Colonic mucosa (tissue), 4 donors: Measurements from ENCODE around the gene VAV1. TPM values are rescaled to one million over a fixed set of nuclear protein-coding genes. Genes with fewer than 3 reads are reported as not detected.

Experiments used
- DNase-seq: peaks from one replicate; pipeline ENCODE4 v3.0.0-alpha.2; 2020
- H3K27ac ChIP-seq: fragments of 200-600 bp; one replicate; pipeline ENCODE4 v1.8.0; 2021
- H3K27me3 ChIP-seq: fragments of 200-600 bp; one replicate; pipeline ENCODE4 v1.8.0; 2021
- H3K36me3 ChIP-seq: fragments of 200-600 bp; one replicate; pipeline ENCODE4 v1.8.0; 2021
- H3K4me1 ChIP-seq: fragments of 200-600 bp; one replicate; pipeline ENCODE4 v1.8.0; 2021; ENCODE audit warnings: mild to moderate bottlenecking
- H3K4me3 ChIP-seq: fragments of 200-600 bp; one replicate; pipeline ENCODE4 v1.8.0; 2021
- H3K9ac ChIP-seq, 2 donors: one replicate each; pipeline ENCODE4 v1.7.0; 2013; ENCODE audit warnings: control low read depth in 2 of 2, low read depth in 2 of 2, low read length in 2 of 2
- H3K9me3 ChIP-seq: fragments of 200-600 bp; one replicate; pipeline ENCODE4 v1.8.0; 2021
- CTCF ChIP-seq: fragments of 200-600 bp; IDR thresholded peaks from one replicate; pipeline ENCODE4 v1.8.0; 2022; ENCODE audit warnings: antibody characterized with exemption, mild to moderate bottlenecking
- intact Hi-C: fragments of 100-400 bp; cut with DNase I; formaldehyde crosslinking; loops from one replicate; pipeline ENCODE4 v1.14.1; 2022
- total RNA-seq, 2 donors: library from RNA; stranded (reverse); fragmentation: NEBNext Ultra II Directional in 1 of 2; extraction: Animal tissue kit (Norgen Biotek cat#: 25700) in 1 of 2; gene quantifications; one replicate each; pipeline ENCODE4 v1.2.1, GENCODE V29; 2021
- donor health status: healthy.
- donor health status: DM: no; HTN: no; CAD: no.
- donor health status: DM: no; HTN: no; CAD: no.

VAV1 gene
- total RNA-seq, 2 donors from 2014 or later: 5.7 to 6.0 TPM

- Histone ChIP-seq H3K9ac (no peak overlapping the region), H3K27ac (no peak overlapping the region), H3K4me1 (peaks cover under 1% of the 10 kb centered on the region), H3K9me3 (no peaks in the 10 kb centered on the region), H3K27me3 (no peaks in the 10 kb centered on the region), H3K36me3 (no peaks in the 10 kb centered on the region), H3K4me3 (no peak overlapping the region)
- intact Hi-C loops: loop anchor here (5.0 kb wide), 1 partner anchor 129 kb away; no protein-coding TSS in a partner anchor
- no peak for TF ChIP-seq CTCF
- no peak for DNase-seq
Observed at GRCh38 chr19:6732803-6733337, 39.6 kb upstream of the VAV1 start.

DNA sequence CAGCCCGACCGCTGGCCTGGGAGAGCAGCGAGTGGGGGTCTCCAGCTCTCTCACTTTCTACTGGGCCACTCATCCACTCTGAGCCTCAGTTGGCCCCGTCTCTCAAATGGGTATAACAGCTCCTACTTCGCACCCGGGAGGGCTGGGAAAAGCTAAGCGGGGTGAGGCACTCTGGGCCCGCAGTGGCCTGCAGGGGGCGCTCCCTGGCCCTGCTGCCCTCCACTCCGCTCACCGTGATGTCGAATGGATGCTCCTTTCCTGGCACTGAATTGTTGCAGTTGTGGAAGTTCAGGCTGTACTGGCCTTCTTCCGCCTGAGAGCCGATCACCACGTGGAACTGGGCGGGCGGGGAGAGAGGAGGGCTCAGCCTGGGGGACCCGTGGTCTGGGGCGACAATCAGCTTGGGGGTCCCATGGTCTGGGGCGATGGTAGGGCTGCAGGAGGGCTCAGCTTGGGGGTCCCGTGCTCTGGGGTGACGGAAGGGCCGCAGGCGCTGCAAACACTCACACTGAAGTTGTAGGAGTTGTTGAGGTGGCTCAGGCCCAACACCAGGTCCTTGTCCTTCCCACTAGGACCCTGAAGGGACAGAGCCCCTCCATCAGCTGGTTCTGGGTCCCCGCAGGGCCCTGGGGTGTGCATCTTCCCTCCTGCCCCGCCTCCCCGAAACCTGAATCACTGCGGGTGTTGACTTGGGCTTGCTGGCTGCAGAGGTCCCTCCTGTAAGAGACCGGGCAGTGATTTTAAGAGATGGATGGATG lies 39.0 kb upstream of the VAV1 start:
- Histone ChIP-seq H3K9me3 (no peaks in the 10 kb centered on the region), H3K27me3 (no peaks in the 10 kb centered on the region), H3K27ac (no peak overlapping the region), H3K4me1 (peaks cover 5% of the 10 kb centered on the region), H3K9ac (no peak overlapping the region), H3K4me3 (no peak overlapping the region), H3K36me3 (no peaks in the 10 kb centered on the region)
- DNase-seq: no peak
- intact Hi-C loops: loop anchor here (5.0 kb wide), 1 partner anchor 129 kb away; no protein-coding TSS in a partner anchor
- no peak for TF ChIP-seq CTCF

DNA sequence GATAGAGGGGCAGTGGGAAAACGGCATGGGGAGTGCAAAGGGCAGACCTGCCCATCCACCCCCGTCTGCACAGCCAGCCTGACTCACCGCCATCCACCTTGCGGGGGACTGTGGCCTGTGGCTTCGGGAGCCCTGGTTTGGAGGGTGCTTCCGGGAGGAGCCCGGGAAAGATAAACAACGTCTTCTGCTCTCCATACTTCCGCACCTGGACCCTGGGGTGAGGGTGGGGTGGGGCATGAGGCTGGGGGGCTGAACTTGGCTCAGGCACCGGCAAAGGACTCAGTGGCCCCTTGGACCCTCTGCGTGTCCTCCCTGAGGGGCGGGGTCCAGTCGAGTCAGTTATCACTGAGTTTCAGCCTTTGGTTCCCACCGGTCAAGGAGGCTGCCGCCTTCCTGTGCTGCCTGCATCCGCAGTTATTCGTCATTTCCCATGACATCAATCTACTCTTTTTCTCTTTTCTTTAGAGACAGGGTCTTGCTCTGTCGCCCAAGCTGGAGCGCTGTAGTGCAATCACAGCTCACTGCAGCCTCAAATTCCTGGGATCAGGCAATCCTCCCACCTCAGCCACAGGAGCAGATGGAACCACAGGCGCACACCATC lies 38.3 kb upstream of the VAV1 start:
- Histone ChIP-seq H3K4me3 (no peak overlapping the region), H3K9me3 (no peaks in the 10 kb centered on the region), H3K9ac (no peak overlapping the region), H3K36me3 (no peaks in the 10 kb centered on the region), H3K4me1 (peaks cover 10% of the 10 kb centered on the region), H3K27me3 (no peaks in the 10 kb centered on the region), H3K27ac (no peak overlapping the region)
- TF ChIP-seq CTCF: no peak
- intact Hi-C loops: loop anchor here (5.0 kb wide), 1 partner anchor 128 kb away; no protein-coding TSS in a partner anchor
- no peak for DNase-seq

DNA sequence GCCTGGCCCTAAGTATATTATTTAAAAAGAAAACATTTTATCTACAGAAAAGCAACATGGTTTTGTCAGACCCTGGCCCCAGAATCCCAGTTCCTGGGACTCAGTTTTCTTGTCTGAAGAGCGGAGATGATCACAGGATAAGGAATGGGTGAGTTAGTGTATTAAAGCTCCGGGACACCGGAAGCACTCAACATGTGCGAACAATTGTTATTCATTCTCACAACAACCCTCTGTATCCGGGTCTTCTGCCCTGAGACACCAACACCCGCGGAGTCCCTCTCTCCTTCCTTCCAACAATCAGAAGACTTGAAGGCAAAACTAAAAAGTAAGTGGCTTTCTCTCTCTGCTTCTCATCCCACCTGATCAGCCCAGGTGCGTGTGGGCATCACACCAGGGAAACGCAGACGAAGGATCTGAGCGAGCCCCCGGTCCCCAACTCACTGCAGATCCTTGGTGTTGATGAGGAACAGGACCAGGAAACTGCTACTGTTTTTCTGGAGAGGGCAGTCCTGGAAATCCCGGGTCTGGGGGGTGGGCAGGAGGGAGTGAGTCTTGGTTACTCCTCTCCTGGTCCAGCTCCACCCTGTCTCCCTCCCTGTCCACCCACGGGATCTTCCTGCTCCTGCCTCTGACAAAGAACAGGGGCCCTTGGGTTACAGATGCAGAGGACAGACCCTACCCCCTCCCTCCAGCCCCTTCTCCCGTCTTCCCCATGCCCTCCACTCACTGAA lies 37.2 kb upstream of the VAV1 start:
- no peak for DNase-seq
- intact Hi-C loops: no loop called here
- peak overlapping the region; percentile 86 for H3K27ac ChIP-seq
- H3K9me3 ChIP-seq: no peaks in the 10 kb centered on the region
- no peaks in the 10 kb centered on the region for H3K27me3 ChIP-seq
- no peak overlapping the region for H3K9ac ChIP-seq
- peaks cover 10% of the 10 kb centered on the region for H3K4me1 ChIP-seq
- H3K36me3 ChIP-seq: no peaks in the 10 kb centered on the region
- TF ChIP-seq CTCF: no peak
- no peak overlapping the region for H3K4me3 ChIP-seq

DNA sequence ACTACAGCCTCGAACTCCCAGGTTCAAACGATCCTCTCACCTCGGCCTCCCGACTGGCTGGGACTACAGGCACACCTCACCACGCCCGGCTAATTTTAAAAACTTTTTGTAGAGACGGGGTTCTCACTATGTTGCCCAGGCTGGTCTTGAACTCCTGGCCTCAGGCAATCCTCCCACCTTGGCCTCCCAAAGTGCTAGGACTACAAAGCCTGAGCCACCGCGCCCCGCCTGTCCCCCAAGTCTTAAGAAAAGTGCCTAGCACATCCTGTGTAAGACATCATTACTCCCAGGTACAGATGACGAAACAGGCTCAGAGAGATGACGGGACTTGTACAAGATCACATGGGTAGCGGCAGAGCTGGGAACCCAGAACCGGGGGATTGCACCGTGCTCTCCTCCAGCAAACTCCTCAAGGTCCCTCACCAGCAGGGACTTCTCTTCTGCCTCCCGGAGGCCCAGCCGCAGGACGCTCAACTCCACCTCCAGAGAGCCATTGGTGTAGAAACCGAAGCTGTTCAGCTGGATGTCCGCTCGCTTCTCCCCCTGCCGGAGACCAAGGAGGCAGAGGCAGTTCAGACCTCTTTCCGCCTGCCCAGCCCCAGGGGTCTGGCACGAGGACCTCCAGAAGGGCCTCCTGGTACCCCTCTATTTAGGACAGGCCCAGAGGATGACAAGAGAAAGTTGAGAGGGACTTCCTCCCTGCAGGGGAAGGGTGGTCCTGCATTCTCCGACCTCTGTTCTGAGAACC lies 36.2 kb upstream of the VAV1 start:
- intact Hi-C loops: no loop called here
- TF ChIP-seq CTCF: peak; percentile 59
- no peaks in the 10 kb centered on the region for H3K27me3 ChIP-seq
- H3K4me1 ChIP-seq: peaks cover 10% of the 10 kb centered on the region
- no peaks in the 10 kb centered on the region for H3K36me3 ChIP-seq
- peak overlapping the region; percentile 70 for H3K4me3 ChIP-seq
- no peaks in the 10 kb centered on the region for H3K9me3 ChIP-seq
- peak; percentile 84 for DNase-seq
- peak overlapping the region; percentile 86 for H3K27ac ChIP-seq
- H3K9ac ChIP-seq: peak overlapping the region; percentile 90 to 92
